HG03565 (cell line): ENCODE results near the gene EFR3B.
"Not testable (repeated sequence)": the region's sequence is repeated elsewhere in the genome, so short reads cannot be mapped to it uniquely, and the experiment has no call there.

Experiments used
- ATAC-seq: cut with Tn5 transposase; IDR thresholded peaks from one replicate; pipeline ENCODE4 v1.9.1; 2021; ENCODE audit warnings: mild to moderate bottlenecking, moderate library complexity; ENCODE audit not compliant: unreplicated experiment

Gene EFR3B

DNA sequence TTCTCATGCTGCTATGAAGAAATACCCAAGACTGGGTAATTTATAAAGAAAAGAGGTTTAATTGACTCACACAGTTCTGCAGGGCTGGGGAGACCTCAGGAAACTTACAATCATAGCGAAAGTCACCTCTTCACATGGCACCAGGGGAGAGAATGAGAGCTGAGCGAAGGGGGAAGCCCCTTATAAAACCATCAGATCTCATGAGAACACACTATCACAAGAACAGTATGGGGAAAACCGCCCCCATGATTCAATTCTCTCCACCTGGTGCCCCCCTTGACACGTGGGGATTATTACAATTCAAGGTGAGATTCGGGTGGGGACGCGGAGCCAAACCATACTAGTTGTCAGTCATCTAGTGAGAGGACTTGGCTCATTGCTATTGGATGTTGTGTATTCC is 60.5 kb downstream of the EFR3B start:
- not testable (repeated sequence) for ATAC-seq

DNA sequence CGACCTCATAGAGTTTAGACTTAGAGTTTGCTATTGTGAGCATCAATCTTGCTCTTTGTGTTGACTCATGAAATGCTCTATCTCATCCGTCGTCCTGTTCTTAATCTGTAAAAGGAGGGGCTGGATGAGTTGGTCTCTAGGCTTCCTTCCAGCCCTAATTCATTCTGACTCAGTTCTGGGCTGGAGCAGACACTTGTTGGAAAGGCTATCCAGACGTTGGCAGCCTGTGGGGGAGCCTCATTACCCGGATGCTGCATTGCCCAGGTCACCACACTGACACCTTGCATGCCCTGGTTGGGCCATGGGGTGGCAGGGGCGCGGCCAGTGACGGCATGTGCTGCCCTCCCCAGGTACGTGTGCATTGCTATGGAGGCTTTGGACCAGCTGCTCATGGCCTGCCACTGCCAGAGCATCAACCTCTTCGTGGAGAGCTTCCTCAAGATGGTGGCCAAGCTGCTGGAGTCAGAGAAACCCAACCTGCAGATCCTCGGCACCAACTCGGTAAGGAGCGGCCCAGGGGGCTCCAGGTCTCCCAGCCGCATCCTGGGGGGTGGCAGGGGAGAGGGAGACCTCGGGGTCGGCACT is 61.5 kb downstream of the EFR3B start:
- ATAC-seq = no peak

DNA sequence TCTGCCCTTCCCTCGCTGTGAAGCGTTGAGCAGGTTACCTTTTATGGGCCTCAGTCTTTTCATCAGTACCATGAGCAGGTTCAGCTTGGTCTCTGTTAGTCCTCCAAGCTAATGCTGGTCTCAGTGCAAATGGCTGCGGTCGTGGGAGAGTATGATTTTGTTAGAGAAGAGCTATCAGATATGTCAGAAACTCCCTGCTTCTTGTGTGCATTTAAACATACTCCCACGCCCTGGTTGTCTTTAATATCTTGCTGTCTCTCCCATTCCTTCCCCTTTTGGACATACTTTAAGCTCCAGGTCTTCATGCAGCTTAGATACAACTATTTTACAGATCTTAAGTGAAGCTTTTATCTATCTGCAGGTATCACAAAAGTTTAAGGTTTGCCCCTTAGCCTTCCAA is 62.9 kb downstream of the EFR3B start:
- ATAC-seq = no peak

DNA sequence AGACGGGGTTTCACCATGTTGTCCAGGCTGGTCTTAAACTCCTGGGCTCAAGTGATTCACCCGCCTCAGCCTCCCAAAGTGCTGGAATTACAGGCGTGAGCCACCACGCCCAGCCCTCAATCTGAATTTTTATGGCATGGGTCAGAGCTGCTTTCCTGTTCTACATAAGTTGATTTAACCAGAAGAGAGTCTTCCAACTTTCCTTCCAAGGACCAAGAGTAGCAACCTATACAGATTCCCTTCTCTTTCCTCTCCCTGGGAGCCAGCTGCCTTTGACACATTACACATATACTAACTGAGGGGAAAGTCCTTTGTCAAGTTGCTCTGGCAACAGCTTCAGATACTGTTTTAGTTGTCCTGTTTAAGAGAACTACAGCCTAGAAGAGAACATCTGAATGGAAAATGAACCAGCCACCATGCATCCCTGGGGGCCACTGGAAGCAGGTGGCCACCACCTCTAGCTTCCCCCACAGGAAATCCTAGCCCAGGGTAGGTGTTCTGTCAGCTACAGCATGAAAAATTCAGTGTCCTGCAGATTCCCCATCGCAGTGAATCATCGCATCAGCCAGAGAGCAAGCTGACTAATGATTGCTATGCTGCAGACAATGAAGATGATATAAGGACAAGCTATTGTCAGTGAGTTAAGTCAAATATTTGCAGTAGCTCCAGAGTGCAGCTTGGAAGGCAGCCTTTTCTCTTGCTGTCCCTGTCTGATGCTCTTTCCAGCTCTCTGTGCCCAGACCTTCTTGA is 63.6 kb downstream of the EFR3B start:
- ATAC-seq = no peak

DNA sequence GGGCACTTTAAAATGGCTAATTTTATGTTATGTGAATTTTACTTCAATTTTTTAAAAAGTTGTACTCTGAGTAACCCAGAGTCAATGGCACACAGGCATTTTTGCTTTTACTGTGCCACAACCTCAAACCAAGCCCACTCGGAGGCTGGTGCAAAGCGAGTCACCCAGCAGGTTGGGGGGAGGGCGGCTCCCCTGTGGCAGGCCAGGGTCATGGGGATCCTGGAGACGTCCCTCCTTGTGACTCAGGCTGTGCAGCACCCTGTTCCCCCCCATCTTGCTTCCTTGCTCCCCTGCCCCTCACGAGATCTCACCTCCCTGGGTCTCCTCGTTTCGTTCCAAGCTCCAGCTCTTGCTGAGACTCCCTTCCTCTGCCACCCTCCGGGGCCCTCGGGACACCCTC is 67.9 kb downstream of the EFR3B start:
- no peak for ATAC-seq

DNA sequence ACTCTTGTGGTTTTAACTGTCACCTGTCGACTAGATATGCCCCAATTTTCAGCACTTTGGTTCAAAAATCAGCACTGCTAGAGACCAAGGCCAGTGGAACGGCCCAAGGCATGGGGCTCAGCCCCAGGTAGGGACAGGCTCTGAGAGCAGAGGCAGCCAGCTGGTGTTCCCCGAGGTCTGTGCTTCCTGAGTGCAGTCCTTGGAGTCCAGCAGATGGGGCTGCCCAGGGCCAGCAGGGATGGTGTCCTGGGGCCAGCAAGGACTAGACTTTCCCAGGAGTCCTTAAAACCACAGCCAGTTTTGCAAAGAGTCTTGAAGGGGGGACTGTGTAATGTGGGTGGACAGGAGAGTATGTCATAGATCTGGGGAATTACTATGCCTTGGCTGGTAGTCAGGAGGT is 70.2 kb downstream of the EFR3B start:
- ATAC-seq = no peak

DNA sequence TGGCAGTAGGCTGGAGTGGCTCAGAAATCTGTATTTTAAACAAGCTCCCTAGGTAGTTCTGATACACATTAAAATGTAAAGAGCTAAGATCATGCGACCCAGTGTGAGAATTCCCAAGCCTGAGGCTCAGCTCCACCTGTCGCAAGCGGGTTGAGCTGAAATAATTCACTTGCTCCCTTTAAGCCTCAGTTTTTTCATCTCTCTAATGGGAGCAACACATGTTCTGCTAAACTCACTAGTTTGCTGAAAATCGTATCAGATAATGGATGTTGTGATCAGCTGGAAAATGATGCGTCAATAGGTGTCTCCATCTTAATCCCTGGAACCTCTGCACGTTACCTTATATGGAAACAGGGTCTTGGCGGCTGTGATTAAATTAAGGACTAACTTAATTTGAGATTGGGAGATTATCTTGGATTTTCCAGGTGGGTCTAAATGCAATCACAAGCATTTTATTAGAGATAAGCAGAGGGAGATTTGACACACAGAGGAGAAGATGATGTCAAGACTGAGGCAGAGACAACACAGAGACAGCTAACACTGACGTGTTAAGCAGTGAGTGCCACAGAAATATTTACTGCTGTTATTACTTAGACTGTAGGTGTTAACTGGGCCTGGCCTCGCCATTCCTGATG is 73.5 kb downstream of the EFR3B start:
- no peak for ATAC-seq

DNA sequence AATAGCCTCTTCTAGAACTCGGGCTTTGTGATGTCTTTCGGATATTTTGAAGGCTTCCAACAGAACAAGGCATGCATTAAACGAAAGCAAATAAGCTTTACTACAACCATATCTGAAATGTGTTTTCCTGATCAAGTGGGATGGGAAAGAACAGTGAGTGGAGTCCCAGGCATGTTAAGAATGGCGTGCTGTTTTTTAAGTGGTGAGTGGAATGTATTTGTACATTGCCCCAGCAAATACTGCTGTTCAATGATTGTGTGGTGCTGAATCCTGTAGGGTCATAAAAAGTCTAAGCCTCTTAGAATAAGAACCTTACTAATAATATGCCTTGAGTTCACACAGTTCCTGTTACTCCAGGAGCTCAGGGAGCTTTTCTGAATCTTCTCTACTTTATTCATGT is 74.0 kb downstream of the EFR3B start:
- no peak for ATAC-seq

DNA sequence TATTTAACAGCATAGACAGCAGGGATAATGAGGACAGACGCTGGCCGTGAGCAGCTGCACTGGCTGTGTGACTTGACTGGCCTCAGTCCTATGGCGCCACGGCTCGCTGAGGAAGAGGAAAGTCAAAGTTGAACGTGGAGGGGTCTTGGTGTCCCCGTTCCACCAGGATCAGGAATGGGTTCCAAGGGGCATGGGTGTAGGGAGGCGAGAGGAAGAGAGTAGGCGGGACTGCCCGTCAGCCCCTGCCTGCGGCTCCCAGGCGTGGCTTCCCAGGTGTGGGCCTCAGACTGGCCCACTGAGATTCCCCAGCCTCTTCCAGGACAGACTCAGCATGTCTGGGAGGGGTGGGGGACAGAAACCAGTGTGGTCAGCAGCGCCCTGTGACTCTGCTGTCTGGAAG is 75.1 kb downstream of the EFR3B start:
- ATAC-seq = no peak

DNA sequence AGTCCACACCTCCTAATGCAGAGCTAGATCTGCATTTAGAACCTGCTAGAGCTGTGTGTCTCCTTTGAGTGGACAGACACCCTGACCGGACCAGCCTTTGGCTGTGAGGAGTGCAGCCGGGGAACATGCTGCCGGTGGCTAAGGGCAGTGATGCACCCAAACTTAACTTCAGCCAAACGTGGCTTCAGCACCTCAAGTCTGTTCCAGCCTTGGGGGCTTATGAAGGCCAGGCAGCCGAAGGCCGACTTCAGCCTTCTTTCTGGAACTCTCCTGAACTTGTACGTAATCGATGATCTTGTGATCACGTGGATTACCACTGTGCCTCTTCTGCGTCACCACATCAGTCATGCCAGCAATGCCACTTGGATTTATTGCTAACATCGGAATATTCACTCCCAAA is 77.4 kb downstream of the EFR3B start:
- no peak for ATAC-seq

DNA sequence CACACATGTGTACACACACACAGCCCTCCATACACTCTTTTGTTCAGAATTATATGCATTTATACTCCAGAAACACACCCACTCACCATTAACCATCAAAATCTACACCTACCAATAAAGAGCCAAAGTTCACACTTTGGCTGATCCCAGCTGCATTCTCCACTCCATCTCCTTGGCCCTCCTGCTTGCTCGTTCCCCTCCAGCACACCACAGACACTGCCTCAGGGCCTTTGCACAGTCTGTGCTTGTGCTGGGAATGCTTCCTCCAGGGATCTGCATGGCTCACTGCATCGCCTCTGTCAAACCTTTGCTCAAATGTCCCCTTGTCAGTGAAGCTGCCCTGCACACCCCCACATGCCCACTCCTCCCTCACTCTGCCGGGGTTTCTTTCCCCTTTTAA is 80.5 kb downstream of the EFR3B start:
- no peak for ATAC-seq

DNA sequence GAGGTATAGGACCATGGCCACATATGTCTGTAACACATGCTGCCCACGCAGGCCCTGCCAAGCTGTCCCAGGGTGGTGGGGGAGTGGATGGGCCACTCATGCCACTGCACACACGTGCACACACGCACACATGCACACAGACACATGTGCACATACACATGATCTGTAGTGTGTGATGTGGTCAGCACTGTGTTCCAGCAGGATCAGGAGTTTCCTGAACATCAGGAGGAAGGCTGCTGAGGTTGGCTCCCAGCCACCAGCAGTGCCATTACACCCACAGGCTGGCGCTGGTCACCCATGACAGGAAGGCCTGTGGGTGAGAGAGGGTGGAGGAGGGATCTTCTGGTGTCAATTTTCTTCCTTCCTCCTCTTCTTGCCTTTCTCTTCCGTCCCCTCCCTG is 81.8 kb downstream of the EFR3B start:
- no peak for ATAC-seq

DNA sequence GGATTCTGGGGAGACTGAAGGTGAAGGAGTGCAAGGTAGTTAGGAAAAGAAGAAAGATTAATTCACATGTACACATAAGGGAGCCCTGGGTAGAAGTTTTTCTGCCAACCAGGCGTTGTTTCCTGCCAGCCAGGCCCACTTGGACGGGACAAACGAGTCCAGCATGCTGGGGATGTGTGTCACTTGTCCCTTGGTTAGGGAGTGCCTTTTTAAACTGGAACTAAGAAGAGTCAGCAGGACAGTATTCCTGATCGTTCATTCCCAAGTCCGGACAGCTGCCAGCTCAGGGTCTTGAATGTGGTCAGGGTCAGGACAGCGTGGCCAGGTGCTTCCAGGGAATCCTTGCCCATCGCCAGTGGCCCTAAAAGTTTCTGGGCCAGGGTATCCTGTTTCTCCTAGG is 83.3 kb downstream of the EFR3B start:
- ATAC-seq = no peak

DNA sequence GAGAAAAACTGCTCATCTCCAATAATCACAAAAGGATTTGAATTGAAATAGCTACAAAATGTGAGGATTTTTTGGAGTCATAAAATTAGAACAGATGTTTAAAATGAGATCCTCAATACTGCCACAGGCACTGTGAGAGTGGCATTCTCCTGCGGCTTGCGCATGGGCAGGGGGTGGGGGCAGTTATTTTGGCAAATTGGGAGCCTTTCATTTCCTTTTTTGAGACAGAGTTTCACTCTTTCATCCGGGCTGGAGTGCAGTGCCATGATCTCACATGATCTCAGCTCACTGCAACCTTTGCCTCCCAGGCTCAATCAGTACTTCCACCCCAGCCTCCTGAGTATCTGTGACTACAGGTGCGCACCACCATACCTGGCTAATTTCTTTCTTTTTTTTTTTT is 84.1 kb downstream of the EFR3B start:
- ATAC-seq = no peak

DNA sequence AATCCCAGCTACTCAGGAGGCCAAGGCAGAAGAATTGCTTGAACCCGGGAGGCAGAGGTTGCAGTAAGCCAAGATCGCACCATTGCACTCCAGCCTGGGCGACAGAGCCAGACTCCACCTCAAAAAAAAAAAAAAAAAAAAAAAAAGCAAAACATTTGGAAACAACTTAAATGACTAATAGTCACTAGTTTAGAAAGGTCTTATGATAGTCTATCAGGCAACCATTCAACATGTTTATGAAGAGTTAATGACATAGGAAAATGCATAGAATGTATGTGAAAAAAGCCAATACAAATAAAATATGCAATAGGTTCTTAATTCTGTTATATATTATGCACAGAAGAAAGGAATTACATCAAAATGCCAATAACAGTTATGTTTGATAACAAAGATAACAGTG is 85.2 kb downstream of the EFR3B start:
- not testable (repeated sequence) for ATAC-seq

DNA sequence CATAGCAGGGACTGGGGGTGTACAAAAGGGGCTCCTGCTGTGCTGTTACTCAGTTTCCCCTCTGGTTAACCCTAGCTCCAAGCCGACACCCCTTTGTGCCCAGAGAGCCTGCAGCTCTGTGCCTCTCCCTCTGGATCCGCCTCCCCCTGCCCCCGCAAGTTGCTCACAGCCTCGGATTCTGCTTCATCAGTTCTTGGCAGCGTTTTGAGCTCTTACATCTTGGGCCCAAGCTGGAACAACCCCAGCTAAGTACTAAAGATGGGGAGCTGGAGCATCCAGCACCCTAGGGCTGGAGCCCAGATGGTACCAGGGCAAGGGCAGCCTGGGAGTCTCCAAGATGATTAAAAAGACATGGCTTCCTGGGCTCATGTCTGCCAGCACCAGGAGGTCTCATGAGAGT is 85.8 kb downstream of the EFR3B start:
- no peak for ATAC-seq

DNA sequence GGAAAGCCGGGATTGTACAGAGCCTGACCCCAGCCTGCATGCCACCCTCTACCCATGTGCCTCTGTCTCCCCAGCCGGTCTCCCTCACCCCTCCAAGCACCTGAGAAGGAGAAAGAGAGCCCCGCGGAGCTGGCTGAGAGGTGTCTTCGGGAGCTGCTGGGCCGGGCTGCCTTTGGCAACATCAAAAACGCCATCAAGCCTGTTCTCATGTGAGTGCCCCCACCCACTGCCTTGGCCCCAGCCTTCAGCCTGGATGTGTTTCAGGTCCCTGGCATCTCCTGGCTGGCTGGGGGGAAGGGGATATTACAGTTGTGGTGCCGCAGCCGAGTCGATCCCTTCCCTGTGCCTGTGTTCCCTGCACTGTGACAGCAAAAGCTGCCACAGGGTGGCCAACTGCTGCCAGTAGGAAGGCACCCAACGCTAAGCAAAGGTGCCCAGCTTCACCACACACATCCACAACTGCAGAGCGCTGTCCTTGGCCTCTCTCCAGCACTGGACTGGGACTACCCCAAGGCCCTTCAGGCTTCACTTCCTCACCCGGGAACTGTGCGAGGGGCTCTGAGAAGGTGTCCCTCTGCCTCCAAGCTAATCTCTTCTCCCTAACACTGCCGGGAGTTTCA is 88.1 kb downstream of the EFR3B start:
- ATAC-seq = no peak

DNA sequence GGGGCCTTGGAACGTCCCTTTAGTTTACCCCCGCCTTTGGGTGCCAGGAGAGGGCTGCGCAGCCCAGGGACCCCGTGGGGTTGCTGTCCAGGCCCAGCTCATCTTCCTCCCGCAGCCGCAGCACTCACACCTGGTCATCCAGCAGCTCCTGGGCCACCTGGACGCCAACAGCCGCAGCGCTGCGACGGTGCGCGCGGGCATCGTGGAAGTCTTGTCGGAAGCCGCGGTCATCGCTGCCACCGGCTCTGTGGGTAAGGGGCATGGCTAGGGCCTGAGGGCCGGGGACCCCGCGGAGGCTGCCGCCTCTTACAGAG is 89.3 kb downstream of the EFR3B start:
- ATAC-seq = no peak

DNA sequence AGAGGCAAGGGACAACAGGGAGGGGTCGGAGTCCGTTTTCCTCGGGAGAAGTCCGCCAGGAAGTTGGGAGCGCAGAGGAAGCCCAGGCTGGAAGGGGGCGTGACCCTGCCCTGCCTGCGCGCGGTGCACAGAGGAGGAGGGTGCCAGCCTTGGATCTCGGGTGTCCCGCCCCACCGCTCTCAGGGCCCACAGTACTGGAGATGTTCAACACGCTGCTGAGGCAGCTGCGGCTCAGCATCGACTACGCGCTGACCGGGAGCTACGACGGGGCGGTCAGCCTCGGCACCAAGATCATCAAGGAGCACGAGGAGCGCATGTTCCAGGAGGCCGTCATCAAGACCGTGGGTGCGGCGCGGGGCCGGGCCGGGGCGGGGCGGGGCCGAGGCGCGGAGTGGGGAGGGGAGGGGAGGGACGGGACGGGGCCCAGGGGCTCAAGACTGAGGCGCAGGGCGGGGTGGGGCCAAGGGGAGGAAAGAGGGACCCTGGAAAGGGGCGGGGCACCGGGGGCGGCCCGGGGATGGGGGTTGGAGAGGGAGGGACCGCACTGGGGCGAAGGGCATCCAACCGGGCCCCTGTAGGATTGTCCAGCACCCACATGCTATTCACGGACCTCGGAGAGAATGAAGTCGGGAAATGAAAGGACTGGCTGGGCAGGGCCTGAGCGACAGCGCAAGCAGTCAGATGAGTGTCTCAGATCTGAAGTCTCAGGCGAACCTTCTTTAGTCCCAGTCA is 89.9 kb downstream of the EFR3B start:
- ATAC-seq = no peak

DNA sequence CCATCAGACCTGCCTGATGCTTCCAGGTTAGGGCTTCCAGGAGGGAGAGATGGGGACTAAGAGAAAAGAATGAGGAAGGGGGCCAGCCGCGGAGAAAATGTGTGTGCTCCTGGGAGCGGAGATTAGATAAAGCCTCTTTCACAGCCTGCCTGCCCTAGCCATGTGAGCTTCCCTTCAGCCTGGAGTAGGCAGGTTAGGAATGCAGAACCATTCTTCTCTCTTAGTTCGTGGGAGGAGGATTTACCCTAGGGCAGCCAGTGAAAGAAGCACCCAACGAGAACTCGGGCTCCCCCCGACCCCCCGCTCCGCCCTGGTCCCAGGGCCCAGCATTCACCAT is 90.4 kb downstream of the EFR3B start:
- ATAC-seq = no peak

DNA sequence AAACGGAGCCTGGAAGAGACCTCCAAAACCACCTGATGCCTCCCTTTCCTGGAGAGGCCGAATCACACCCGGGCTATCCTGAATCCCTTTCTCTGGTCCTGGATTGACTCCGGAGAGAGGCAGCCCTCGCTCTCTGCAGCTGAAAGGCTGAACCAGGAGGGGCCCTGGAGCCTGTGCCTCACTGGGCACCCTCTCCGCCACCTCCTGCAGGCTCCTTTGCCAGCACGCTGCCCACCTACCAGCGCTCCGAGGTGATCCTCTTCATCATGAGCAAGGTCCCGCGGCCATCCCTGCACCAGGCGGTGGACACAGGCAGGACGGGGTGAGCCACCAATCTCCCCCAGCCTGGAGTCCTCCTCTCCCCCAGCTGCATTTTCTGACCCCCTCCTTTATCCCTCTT is 90.8 kb downstream of the EFR3B start:
- ATAC-seq = no peak

DNA sequence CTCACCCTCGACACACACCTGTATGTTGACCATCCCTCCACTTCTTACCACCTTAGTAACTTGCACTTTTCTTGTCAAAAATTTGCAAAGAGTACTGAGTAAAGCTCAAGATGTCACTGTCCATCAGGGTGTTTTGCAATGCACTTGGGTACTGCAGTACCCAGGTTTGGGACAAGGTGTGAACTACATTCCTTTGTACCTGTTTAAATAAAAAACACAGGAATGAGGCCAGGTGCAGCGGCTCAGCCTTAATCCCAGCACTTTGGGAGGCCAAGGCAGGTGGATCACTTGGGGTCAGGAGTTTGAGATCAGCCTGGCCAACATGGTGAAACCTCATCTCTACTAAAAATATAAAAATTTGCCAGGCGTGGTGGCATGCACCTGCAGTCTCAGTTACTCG is 98.7 kb downstream of the EFR3B start:
- ATAC-seq = not testable (repeated sequence)
